Activated T-cell treated with anti-CD3 and anti-CD28 coated beads, Interleukin-2, amount 50 U/mL, for 4 hours (primary cell): ENCODE results near the gene DLG2. TPM values are rescaled to one million over a fixed set of nuclear protein-coding genes. Genes with fewer than 3 reads are reported as not detected.
A peak's percentile ranks its signal among the peaks of the same experiment; 100 is the strongest.

Source experiments
- ATAC-seq, 2 donors: fragments of 200-7000 bp; cut with Tn5 transposase; one replicate each; pipeline ENCODE4 v1.10.0; 2021
- DNase-seq: peaks from one replicate; pipeline ENCODE4 v3.0.0-alpha.2; 2020
- H3K27me3 Mint-ChIP-seq: one replicate; pipeline ENCODE4 v1.8.0; 2021; ENCODE audit warnings: low read depth, mixed read lengths
- H3K36me3 Mint-ChIP-seq: one replicate; pipeline ENCODE4 v1.8.0; 2022; ENCODE audit warnings: mixed read lengths; ENCODE audit not compliant: insufficient read depth
- H3K4me1 Mint-ChIP-seq: one replicate; pipeline ENCODE4 v1.8.0; 2021; ENCODE audit warnings: low read depth, mixed read lengths
- H3K4me3 Mint-ChIP-seq: one replicate; pipeline ENCODE4 v1.8.0; 2021; ENCODE audit warnings: mild to moderate bottlenecking, moderate library complexity, mixed read lengths
- H3K9me3 Mint-ChIP-seq: one replicate; pipeline ENCODE4 v1.8.0; 2021; ENCODE audit warnings: mixed read lengths
- total RNA-seq, 3 donors: library from RNA; stranded (reverse); gene quantifications; one replicate each; pipeline ENCODE4 v1.2.1, GENCODE V29; 2021

Gene DLG2
- total RNA-seq, 3 donors from 2014 or later = 0.54 to 1.3 (median 0.58) TPM

- Mint-ChIP-seq H3K4me3 (no peak overlapping the region), H3K9me3 (no peaks in the 10 kb centered on the region), H3K4me1 (no peaks in the 10 kb centered on the region), H3K36me3 (no peaks in the 10 kb centered on the region), H3K27me3 (peaks cover 9% of the 10 kb centered on the region)
- DNase-seq (no peak), ATAC-seq (no peak)
These were observed 2058.6 kb downstream of the DLG2 start for GRCh38 chr11:83568516-83568915.

- no peaks in the 10 kb centered on the region for H3K36me3 Mint-ChIP-seq
- no peak for ATAC-seq
- no peaks in the 10 kb centered on the region for H3K4me1 Mint-ChIP-seq
- DNase-seq = no peak
- peaks cover 9% of the 10 kb centered on the region for H3K27me3 Mint-ChIP-seq
- H3K9me3 Mint-ChIP-seq = no peaks in the 10 kb centered on the region
- H3K4me3 Mint-ChIP-seq = no peak overlapping the region
These were observed 2060.2 kb downstream of the DLG2 start for GRCh38 chr11:83566950-83567349.

GRCh38 chr11:83564870-83565269 lies 2062.3 kb downstream of the DLG2 start:
- H3K27me3 Mint-ChIP-seq = peaks cover 9% of the 10 kb centered on the region
- no peak overlapping the region for H3K4me3 Mint-ChIP-seq
- H3K4me1 Mint-ChIP-seq = no peaks in the 10 kb centered on the region
- ATAC-seq (no peak), DNase-seq (no peak)
- no peaks in the 10 kb centered on the region for H3K36me3 Mint-ChIP-seq
- H3K9me3 Mint-ChIP-seq = no peaks in the 10 kb centered on the region

- no peak for ATAC-seq
- DNase-seq = no peak
- no peak overlapping the region for H3K4me3 Mint-ChIP-seq
- no peaks in the 10 kb centered on the region for H3K4me1 Mint-ChIP-seq
- no peaks in the 10 kb centered on the region for H3K27me3 Mint-ChIP-seq
- H3K36me3 Mint-ChIP-seq = no peaks in the 10 kb centered on the region
- no peaks in the 10 kb centered on the region for H3K9me3 Mint-ChIP-seq
These were observed 2068.9 kb downstream of the DLG2 start for GRCh38 chr11:83558281-83558680.

- Mint-ChIP-seq H3K4me1 (no peaks in the 10 kb centered on the region), H3K4me3 (no peak overlapping the region), H3K36me3 (no peaks in the 10 kb centered on the region), H3K9me3 (no peaks in the 10 kb centered on the region), H3K27me3 (no peaks in the 10 kb centered on the region)
- DNase-seq = no peak
- no peak for ATAC-seq
These were observed 2069.5 kb downstream of the DLG2 start for GRCh38 chr11:83557653-83558052.

- no peaks in the 10 kb centered on the region for H3K27me3 Mint-ChIP-seq
- H3K36me3 Mint-ChIP-seq = no peaks in the 10 kb centered on the region
- H3K4me3 Mint-ChIP-seq = no peak overlapping the region
- no peaks in the 10 kb centered on the region for H3K9me3 Mint-ChIP-seq
- H3K4me1 Mint-ChIP-seq = no peaks in the 10 kb centered on the region
- DNase-seq (no peak), ATAC-seq (no peak)
These were observed 2072.3 kb downstream of the DLG2 start for GRCh38 chr11:83554876-83555275.

- H3K36me3 Mint-ChIP-seq = no peaks in the 10 kb centered on the region
- no peaks in the 10 kb centered on the region for H3K9me3 Mint-ChIP-seq
- DNase-seq (no peak), ATAC-seq (no peak)
- H3K4me1 Mint-ChIP-seq = no peaks in the 10 kb centered on the region
- no peak overlapping the region for H3K4me3 Mint-ChIP-seq
- H3K27me3 Mint-ChIP-seq = peaks cover 2% of the 10 kb centered on the region
These were observed 2077.0 kb downstream of the DLG2 start for GRCh38 chr11:83549984-83550667.

- Mint-ChIP-seq H3K9me3 (no peaks in the 10 kb centered on the region), H3K4me1 (no peaks in the 10 kb centered on the region), H3K4me3 (no peak overlapping the region), H3K36me3 (no peaks in the 10 kb centered on the region), H3K27me3 (peaks cover 2% of the 10 kb centered on the region)
- ATAC-seq (no peak), DNase-seq (no peak)
These were observed 2080.8 kb downstream of the DLG2 start for GRCh38 chr11:83546368-83546767.

GRCh38 chr11:83545494-83546260 lies 2081.5 kb downstream of the DLG2 start:
- Mint-ChIP-seq H3K36me3 (no peaks in the 10 kb centered on the region), H3K27me3 (peaks cover 2% of the 10 kb centered on the region), H3K9me3 (no peaks in the 10 kb centered on the region), H3K4me1 (no peaks in the 10 kb centered on the region), H3K4me3 (no peak overlapping the region)
- ATAC-seq = no peak
- DNase-seq = no peak

GRCh38 chr11:83544846-83545245 lies 2082.3 kb downstream of the DLG2 start:
- Mint-ChIP-seq H3K27me3 (peaks cover 2% of the 10 kb centered on the region), H3K36me3 (no peaks in the 10 kb centered on the region), H3K9me3 (no peaks in the 10 kb centered on the region), H3K4me1 (no peaks in the 10 kb centered on the region), H3K4me3 (no peak overlapping the region)
- DNase-seq (no peak), ATAC-seq (no peak)

GRCh38 chr11:83543706-83544439 lies 2083.3 kb downstream of the DLG2 start:
- Mint-ChIP-seq H3K4me1 (no peaks in the 10 kb centered on the region), H3K4me3 (no peak overlapping the region), H3K9me3 (no peaks in the 10 kb centered on the region), H3K27me3 (peaks cover 2% of the 10 kb centered on the region), H3K36me3 (no peaks in the 10 kb centered on the region)
- DNase-seq = no peak
- ATAC-seq = peak; percentile 43 to 88

- H3K27me3 Mint-ChIP-seq = peaks cover 2% of the 10 kb centered on the region
- H3K9me3 Mint-ChIP-seq = no peaks in the 10 kb centered on the region
- H3K4me3 Mint-ChIP-seq = no peak overlapping the region
- H3K4me1 Mint-ChIP-seq = no peaks in the 10 kb centered on the region
- no peak for ATAC-seq
- H3K36me3 Mint-ChIP-seq = no peaks in the 10 kb centered on the region
- no peak for DNase-seq
These were observed 2084.3 kb downstream of the DLG2 start for GRCh38 chr11:83542861-83543260.

- H3K27me3 Mint-ChIP-seq = no peaks in the 10 kb centered on the region
- no peaks in the 10 kb centered on the region for H3K9me3 Mint-ChIP-seq
- no peaks in the 10 kb centered on the region for H3K36me3 Mint-ChIP-seq
- ATAC-seq (no peak), DNase-seq (no peak)
- H3K4me1 Mint-ChIP-seq = no peaks in the 10 kb centered on the region
- H3K4me3 Mint-ChIP-seq = no peak overlapping the region
These were observed 2086.4 kb downstream of the DLG2 start for GRCh38 chr11:83540728-83541127.

GRCh38 chr11:83540112-83540675 lies 2086.9 kb downstream of the DLG2 start:
- Mint-ChIP-seq H3K36me3 (no peaks in the 10 kb centered on the region), H3K4me1 (no peaks in the 10 kb centered on the region), H3K4me3 (no peak overlapping the region), H3K9me3 (no peaks in the 10 kb centered on the region), H3K27me3 (no peaks in the 10 kb centered on the region)
- ATAC-seq = no peak
- DNase-seq = no peak
